Activated CD8-positive, alpha-beta T cell treated with anti-CD3 and anti-CD28 coated beads, Interleukin-2, amount 10 ng/mL, durations not matched to agents 7 days and 5 days (primary cell): ENCODE measurements around the gene TENT4A. TPM values are rescaled to one million over a fixed set of nuclear protein-coding genes. Genes with fewer than 3 reads are reported as not detected.

Experiments used
- ATAC-seq: fragments of 150-1000 bp; cut with Tn5 transposase; one replicate; pipeline ENCODE4 v1.10.0; 2021; ENCODE audit warnings: moderate library complexity
- CTCF ChIA-PET: fragments of 350-600 bp; sonication (Branson Sonifier 250); formaldehyde crosslinking; loops from one replicate; lab custom pipeline; 2021; ENCODE audit warnings: antibody characterized with exemption; lab: Charles Lee
- POLR2A ChIA-PET: fragments of 350-600 bp; sonication (Branson Sonifier 250); formaldehyde crosslinking; loops from one replicate; lab custom pipeline; 2021; ENCODE audit warnings: antibody characterized with exemption; lab: Charles Lee
- DNase-seq: peaks from one replicate; pipeline ENCODE4 v3.0.0-alpha.2; 2020
- H3K27ac Mint-ChIP-seq: one replicate; pipeline ENCODE4 v1.8.0; 2021; ENCODE audit warnings: mild to moderate bottlenecking, mixed read lengths
- H3K27me3 Mint-ChIP-seq: one replicate; pipeline ENCODE4 v1.8.0; 2021; ENCODE audit warnings: low read depth, mixed read lengths
- H3K36me3 Mint-ChIP-seq: one replicate; pipeline ENCODE4 v1.8.0; 2021; ENCODE audit warnings: low read depth, mixed read lengths
- H3K4me1 Mint-ChIP-seq: one replicate; pipeline ENCODE4 v1.8.0; 2021; ENCODE audit warnings: low read depth, mixed read lengths
- H3K4me3 Mint-ChIP-seq: one replicate; pipeline ENCODE4 v1.8.0; 2021; ENCODE audit warnings: mild to moderate bottlenecking, mixed read lengths
- H3K9me3 Mint-ChIP-seq: one replicate; pipeline ENCODE4 v1.8.0; 2022; ENCODE audit warnings: mixed read lengths; ENCODE audit not compliant: insufficient read depth
- total RNA-seq, 2 experiments: library from RNA; stranded (reverse); gene quantifications; one replicate each; pipeline ENCODE4 v1.2.3, GENCODE V29; 2021

The TENT4A gene
- total RNA-seq, 2 experiments from 2014 or later = 43.1 to 45.5 TPM

DNA sequence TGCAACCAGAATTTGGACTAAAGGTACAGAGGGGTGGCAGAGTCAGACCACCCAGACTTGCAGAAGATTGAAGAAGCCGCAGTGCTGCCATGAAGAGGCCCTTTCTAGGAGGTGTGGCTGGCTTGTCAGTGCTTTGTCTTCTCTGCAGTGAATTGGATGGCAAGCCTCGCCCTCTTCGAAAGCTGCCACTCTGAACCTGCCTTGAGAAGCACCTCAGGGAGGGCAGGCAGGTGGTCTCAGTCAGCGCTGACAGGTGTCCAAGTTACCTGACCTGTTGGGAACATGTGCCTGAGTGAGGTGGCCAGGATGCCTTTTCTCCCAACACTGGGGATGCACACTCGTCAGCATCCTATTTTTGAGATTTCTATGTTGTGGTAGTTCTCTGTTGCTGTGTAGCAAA is 6.2 kb downstream of the TENT4A start:
- ATAC-seq (no peak), DNase-seq (peak; percentile 17)
- no peak overlapping the region for H3K27ac Mint-ChIP-seq
- CTCF ChIA-PET = interaction anchor here (1.1 kb wide), 1 partner anchor 26 kb away, joined by 3 read pairs; no protein-coding TSS in a partner anchor
- peaks cover 83% of the 10 kb centered on the region for H3K4me1 Mint-ChIP-seq
- peaks cover 71% of the 10 kb centered on the region for H3K36me3 Mint-ChIP-seq
- H3K4me3 Mint-ChIP-seq = no peak overlapping the region
- POLR2A ChIA-PET = no interaction called here
- H3K27me3 Mint-ChIP-seq = no peaks in the 10 kb centered on the region
- H3K9me3 Mint-ChIP-seq = no peaks in the 10 kb centered on the region

DNA sequence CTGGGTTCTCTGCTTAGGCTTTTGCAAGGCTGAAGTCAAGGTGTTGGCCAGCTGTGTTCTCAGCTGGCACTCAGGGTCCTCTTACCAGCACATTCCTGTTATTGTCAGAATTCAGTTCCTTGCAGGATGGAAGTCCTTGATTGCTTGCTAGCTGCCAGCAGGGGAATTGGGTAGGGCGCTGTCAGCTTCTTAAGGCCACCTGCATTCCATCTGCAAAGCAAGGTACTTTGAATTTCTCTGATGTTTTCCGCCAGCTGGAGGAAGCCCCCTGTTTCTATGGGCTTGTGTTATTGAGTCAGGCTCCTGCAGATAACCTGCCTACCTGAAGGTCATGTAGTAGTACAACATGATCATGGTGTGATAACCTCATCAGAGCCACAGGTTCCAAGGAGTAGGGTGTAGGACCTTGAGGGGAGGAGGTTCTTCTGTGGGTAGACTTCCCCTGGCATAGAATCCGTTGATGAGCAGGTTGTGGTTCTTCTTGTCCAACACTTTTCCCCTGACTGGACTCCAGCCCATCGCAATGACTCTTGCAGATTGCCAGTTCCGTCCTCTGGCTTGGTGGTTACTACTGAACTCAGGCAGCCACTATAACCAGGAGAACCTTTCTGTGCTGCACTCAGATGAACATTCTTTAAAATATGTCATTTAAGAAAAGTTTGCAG is 6.8 kb downstream of the TENT4A start:
- POLR2A ChIA-PET = no interaction called here
- H3K27ac Mint-ChIP-seq = peak overlapping the region; percentile 47
- CTCF ChIA-PET = interaction anchor here (1.1 kb wide), 1 partner anchor 25 kb away, joined by 3 read pairs; no protein-coding TSS in a partner anchor
- DNase-seq = no peak
- H3K9me3 Mint-ChIP-seq = no peaks in the 10 kb centered on the region
- ATAC-seq = no peak
- peaks cover 88% of the 10 kb centered on the region for H3K4me1 Mint-ChIP-seq
- H3K36me3 Mint-ChIP-seq = peaks cover 73% of the 10 kb centered on the region
- H3K4me3 Mint-ChIP-seq = no peak overlapping the region
- H3K27me3 Mint-ChIP-seq = no peaks in the 10 kb centered on the region

DNA sequence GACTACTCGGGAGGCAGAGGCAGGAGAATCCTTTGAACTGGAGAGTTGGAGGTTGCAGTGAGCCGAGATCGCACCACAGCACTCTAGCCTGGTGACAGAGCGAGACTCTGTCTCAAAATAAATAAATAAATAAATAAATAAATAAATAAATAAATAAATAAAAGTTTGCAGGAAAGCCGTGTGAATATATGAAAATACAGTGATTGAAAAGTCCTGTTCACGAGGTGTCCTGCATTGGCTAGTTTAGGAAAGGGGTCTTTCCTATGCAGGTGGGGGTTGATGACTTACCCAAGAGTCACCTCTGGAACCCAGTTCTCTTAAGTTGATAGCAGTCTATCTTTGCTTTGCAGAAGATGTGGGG is 7.3 kb downstream of the TENT4A start:
- Mint-ChIP-seq H3K9me3 (no peaks in the 10 kb centered on the region), H3K27ac (no peak overlapping the region), H3K27me3 (no peaks in the 10 kb centered on the region), H3K4me1 (peaks cover 86% of the 10 kb centered on the region), H3K4me3 (no peak overlapping the region), H3K36me3 (peaks cover 74% of the 10 kb centered on the region)
- DNase-seq (no peak), ATAC-seq (no peak)
- ChIA-PET POLR2A (no interaction called here), CTCF (no interaction called here)

DNA sequence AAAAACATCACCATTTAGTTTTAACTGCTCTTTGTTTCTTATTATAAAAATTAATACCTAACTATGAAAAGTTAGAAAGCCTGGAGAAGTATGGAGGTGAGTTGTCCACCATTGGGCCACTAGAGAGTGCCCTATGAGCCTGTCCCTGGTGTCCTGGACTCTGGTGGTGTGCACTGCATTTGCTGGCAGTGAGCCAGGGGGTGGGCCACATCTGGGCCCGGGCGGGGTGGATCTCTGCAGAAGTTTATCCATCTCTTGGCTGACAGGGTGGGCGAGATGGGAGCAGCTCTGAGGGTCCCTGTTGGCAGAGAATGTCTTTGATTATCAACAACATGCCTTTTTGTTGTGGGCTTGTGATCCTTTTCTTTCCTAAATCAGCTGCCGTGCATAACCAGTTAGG is 8.2 kb downstream of the TENT4A start:
- peak overlapping the region; percentile 62 for H3K4me3 Mint-ChIP-seq
- no peak for ATAC-seq
- H3K27me3 Mint-ChIP-seq = no peaks in the 10 kb centered on the region
- peaks cover 73% of the 10 kb centered on the region for H3K36me3 Mint-ChIP-seq
- CTCF ChIA-PET = interaction anchor here (1.2 to 2.6 kb wide), 2 partner anchors 9 to 24 kb away, joined by 5 to 8 read pairs; partner anchors contain the start of gene TENT4A
- peaks cover 83% of the 10 kb centered on the region for H3K4me1 Mint-ChIP-seq
- POLR2A ChIA-PET = interaction anchor here (1.2 kb wide), 1 partner anchor 88 kb away, joined by 5 read pairs; the partner anchor contains the start of gene SRD5A1
- no peak for DNase-seq
- no peaks in the 10 kb centered on the region for H3K9me3 Mint-ChIP-seq
- H3K27ac Mint-ChIP-seq = peak overlapping the region; percentile 89

DNA sequence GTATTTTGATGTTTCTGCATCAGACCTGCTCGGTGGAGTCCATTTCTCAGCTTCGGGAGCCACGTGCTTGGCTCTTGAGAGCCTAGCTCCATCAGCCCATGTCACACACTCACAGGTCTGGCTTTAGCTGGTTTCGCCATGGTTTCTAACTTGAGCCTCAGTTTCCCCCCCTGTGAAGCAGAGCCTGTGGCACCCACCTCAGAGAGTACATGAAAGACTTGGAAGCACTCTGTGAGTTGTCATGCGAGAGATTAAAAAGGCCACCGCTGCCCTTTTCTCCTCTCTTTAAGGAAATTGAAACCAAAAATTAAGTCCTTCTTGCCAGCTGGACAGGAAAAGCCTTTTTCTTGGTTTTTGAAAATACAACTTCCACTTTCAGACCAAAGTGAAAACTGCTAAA is 8.8 kb downstream of the TENT4A start:
- H3K4me1 Mint-ChIP-seq = peaks cover 83% of the 10 kb centered on the region
- ATAC-seq = peak; percentile 50
- peak overlapping the region; percentile 62 for H3K4me3 Mint-ChIP-seq
- H3K27me3 Mint-ChIP-seq = no peaks in the 10 kb centered on the region
- peaks cover 68% of the 10 kb centered on the region for H3K36me3 Mint-ChIP-seq
- no peaks in the 10 kb centered on the region for H3K9me3 Mint-ChIP-seq
- ChIA-PET POLR2A (interaction anchor here (1.2 kb wide), 1 partner anchor 89 kb away, joined by 5 read pairs; the partner anchor contains the start of gene SRD5A1), CTCF (interaction anchor here (1.2 to 2.6 kb wide), 2 partner anchors 9 to 23 kb away, joined by 5 to 8 read pairs; partner anchors contain the start of gene TENT4A)
- peak overlapping the region; percentile 89 for H3K27ac Mint-ChIP-seq
- peak; percentile 29 for DNase-seq

DNA sequence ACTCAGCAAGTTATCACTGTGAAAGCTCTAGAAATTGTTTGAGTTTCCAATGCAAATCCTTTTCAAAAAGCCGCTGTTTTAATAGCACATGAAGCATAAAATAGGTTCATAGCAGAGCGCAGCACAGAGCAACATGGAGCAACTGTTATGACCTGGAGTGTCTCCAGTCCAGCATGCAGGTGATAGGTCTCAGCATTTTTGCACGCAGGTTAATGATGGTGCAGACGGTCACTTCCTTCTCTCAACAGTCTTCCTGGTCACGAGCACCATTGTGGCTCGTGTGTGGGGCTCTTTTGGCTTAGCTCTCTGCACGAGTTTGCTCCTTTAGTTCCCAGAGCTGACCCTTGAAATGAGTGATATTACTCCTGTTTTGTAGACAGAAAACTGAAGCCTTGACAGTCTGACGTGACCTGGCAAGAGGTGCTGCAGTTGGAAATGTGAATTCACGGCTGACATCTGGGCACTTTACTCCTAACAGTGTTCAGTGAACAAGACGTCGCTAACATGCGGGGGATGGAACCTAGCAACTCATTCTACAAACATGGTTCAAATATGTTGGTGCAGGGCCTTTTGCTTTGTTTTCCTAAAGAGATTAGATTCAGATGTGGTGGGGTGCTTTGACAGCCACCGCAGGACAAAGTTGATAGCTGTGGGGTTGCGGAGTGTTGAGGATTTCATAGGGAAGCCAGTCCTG is 10.0 kb downstream of the TENT4A start:
- H3K4me1 Mint-ChIP-seq = peaks cover 83% of the 10 kb centered on the region
- no peaks in the 10 kb centered on the region for H3K9me3 Mint-ChIP-seq
- peak overlapping the region; percentile 13 for H3K27ac Mint-ChIP-seq

DNA sequence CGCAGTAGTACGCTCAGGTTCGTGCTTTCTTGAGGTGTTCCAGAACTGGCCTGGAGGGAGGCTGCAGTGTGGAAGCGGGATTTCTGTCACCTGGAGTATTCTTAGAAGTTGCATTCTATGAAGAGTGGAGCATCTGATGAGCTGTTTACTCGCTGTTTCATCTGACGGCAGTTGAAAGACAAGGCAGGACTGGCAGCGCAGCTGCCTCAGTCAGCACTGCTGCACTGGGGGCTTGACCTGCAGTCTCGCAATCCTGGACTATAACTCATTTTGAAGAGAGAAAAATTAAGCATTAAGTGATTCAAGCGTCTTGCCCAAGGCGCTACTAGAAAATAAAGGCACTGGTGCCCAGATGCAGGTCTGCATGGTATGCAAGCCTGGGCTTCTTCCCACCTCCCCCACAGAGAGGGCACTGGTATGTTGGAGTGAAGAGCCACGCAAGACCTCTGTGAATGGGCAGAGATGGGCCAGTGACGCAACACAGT is 10.6 kb downstream of the TENT4A start:
- ChIA-PET POLR2A (no interaction called here), CTCF (no interaction called here)
- DNase-seq (no peak), ATAC-seq (no peak)
- H3K36me3 Mint-ChIP-seq = peaks cover 56% of the 10 kb centered on the region
- no peak overlapping the region for H3K27ac Mint-ChIP-seq
- peaks cover 82% of the 10 kb centered on the region for H3K4me1 Mint-ChIP-seq
- no peak overlapping the region for H3K4me3 Mint-ChIP-seq
- no peaks in the 10 kb centered on the region for H3K27me3 Mint-ChIP-seq
- H3K9me3 Mint-ChIP-seq = no peaks in the 10 kb centered on the region

More for the DNA sequence above, 10.0 kb downstream of the TENT4A start:
- Mint-ChIP-seq H3K36me3 (peaks cover 62% of the 10 kb centered on the region), H3K27me3 (no peaks in the 10 kb centered on the region), H3K4me3 (no peak overlapping the region)
- no peak for DNase-seq
- ChIA-PET CTCF (interaction anchor here (0.7 to 2.6 kb wide), 2 partner anchors 22 to 26 kb away, joined by 3 to 8 read pairs; no protein-coding TSS in a partner anchor), POLR2A (no interaction called here)
- no peak for ATAC-seq

DNA sequence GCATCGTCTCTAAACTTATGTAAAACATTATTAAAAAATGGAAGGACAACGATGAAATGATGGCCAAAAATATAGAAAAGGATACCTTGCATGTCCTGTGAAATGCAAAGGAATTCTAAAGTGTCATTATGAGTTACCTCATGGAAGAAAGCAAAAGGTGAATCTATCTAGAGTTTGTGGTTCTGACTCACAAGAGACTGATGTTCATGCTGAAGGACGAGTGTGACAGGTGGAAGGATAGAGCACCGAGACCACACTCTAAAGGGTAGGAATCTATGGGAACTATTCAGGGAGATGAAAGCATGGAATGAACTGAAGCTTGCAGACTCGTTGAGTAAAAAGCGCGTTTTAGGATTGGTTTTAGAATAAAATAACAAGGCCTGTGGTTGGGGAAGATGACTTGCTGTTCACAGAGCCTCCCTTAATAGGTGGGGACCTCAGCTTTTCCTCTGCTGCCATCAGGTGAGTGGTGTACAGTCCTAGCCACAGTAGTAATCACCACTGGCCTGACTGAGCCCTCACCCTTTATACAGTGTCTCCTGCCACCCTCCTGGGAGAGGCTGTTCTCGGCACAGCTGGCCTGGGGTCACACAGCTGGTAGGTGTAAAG is 11.2 kb downstream of the TENT4A start:
- DNase-seq (no peak), ATAC-seq (no peak)
- CTCF ChIA-PET = interaction anchor here (1.1 to 1.5 kb wide), 2 partner anchors 11 to 21 kb away, joined by 3 to 5 read pairs; no protein-coding TSS in a partner anchor
- Mint-ChIP-seq H3K4me3 (no peak overlapping the region), H3K36me3 (peaks cover 56% of the 10 kb centered on the region), H3K27me3 (no peaks in the 10 kb centered on the region), H3K4me1 (peaks cover 83% of the 10 kb centered on the region), H3K27ac (no peak overlapping the region), H3K9me3 (no peaks in the 10 kb centered on the region)
- POLR2A ChIA-PET = no interaction called here

DNA sequence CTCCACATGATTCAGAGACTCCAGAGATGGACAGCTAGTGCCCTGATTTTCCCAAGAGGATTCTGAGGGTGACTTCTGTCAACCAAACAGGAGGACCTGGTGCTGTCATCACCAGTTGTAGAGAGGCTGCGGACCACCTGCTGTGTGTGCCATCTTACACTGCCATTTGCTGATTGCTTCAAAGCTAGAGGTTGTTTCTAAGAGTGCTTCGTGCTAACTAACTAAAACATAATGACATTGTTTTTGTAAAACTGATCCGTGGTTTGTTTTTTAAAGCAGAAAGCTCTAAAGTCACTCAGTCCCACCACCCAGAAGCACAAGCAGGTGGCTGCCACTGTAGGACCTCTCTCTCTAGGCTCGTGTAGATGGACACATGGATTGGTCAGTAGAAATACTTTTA is 12.2 kb downstream of the TENT4A start:
- no peak for ATAC-seq
- Mint-ChIP-seq H3K9me3 (no peaks in the 10 kb centered on the region), H3K27me3 (no peaks in the 10 kb centered on the region), H3K4me1 (peaks cover 83% of the 10 kb centered on the region), H3K27ac (no peak overlapping the region), H3K36me3 (peaks cover 48% of the 10 kb centered on the region), H3K4me3 (no peak overlapping the region)
- no peak for DNase-seq
- CTCF ChIA-PET = interaction anchor here (1.1 to 1.5 kb wide), 2 partner anchors 10 to 20 kb away, joined by 3 to 5 read pairs; no protein-coding TSS in a partner anchor
- POLR2A ChIA-PET = no interaction called here

DNA sequence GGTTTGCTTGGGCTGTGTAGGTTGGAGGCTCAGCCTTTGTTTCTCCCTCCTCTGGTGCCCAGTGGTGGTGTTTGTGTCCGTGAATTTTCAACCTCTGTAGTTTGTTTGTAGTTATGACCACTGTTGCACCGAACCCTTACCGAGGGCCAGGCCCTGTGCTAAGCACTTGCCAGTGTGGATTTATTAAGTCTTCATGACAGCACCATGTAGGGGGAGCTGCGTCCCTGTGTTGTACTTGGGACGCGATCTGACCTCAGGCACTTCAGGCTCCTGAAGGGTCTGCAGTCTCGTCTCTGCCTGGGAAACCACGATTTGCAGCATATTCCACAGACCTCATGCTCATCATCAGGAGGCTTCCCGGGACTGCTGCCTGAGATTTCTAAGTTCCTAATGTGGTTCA is 12.8 kb downstream of the TENT4A start:
- ChIA-PET POLR2A (interaction anchor here (1.4 kb wide), 1 partner anchor 10 kb away, joined by 3 read pairs; no protein-coding TSS in a partner anchor), CTCF (interaction anchor here (0.8 to 1.5 kb wide), 2 partner anchors 9 to 20 kb away, joined by 3 to 4 read pairs; no protein-coding TSS in a partner anchor)
- DNase-seq (no peak), ATAC-seq (no peak)
- peaks cover 83% of the 10 kb centered on the region for H3K4me1 Mint-ChIP-seq
- H3K9me3 Mint-ChIP-seq = no peaks in the 10 kb centered on the region
- H3K4me3 Mint-ChIP-seq = no peak overlapping the region
- H3K27me3 Mint-ChIP-seq = no peaks in the 10 kb centered on the region
- no peak overlapping the region for H3K27ac Mint-ChIP-seq
- H3K36me3 Mint-ChIP-seq = peaks cover 50% of the 10 kb centered on the region

DNA sequence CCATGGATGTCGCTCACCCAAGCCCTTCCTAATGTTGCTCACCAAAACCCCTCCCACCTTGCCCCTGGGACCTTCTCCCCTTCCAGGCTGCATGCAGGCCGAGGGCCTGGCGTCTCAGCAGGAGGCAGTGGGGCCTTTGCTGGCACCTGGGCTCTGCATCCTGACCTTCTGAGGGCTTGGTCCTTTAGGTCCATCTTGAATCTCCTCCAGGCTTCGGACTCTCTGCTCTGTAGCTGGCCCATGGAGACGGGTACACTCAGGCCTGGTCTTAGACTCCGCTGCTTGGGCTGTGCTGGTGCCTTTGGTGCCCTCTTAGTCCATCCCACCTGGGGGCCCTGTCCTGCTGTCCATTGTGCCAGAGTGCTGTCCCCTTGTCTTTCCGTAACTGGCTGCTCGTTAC is 14.0 kb downstream of the TENT4A start:
- DNase-seq = no peak
- ChIA-PET CTCF (no interaction called here), POLR2A (interaction anchor here (1.4 kb wide), 1 partner anchor 12 kb away, joined by 3 read pairs; no protein-coding TSS in a partner anchor)
- Mint-ChIP-seq H3K9me3 (no peaks in the 10 kb centered on the region), H3K36me3 (peaks cover 51% of the 10 kb centered on the region), H3K4me3 (no peak overlapping the region), H3K4me1 (peaks cover 83% of the 10 kb centered on the region), H3K27ac (no peak overlapping the region), H3K27me3 (no peaks in the 10 kb centered on the region)
- no peak for ATAC-seq
